GM12874 (cell line): Measurements from ENCODE around the gene MACC1.

Source experiments
- TF ChIP-seq, protein P1 (sequence below): IDR thresholded peaks from 2 replicates; pipeline ENCODE4 v1.5.1; 2011; ENCODE audit warnings: low read depth, mild to moderate bottlenecking, control low read depth, low read length, moderate library complexity; ENCODE audit not compliant: insufficient read depth

Gene MACC1

GRCh38 chr7:20217193-20217948, at the start of gene MACC1:
MACC1 (minus strand) TSS chr7:20217384; CDS start chr7:20161862, 55,522 bp downstream.
- TF ChIP-seq, protein P1, sequence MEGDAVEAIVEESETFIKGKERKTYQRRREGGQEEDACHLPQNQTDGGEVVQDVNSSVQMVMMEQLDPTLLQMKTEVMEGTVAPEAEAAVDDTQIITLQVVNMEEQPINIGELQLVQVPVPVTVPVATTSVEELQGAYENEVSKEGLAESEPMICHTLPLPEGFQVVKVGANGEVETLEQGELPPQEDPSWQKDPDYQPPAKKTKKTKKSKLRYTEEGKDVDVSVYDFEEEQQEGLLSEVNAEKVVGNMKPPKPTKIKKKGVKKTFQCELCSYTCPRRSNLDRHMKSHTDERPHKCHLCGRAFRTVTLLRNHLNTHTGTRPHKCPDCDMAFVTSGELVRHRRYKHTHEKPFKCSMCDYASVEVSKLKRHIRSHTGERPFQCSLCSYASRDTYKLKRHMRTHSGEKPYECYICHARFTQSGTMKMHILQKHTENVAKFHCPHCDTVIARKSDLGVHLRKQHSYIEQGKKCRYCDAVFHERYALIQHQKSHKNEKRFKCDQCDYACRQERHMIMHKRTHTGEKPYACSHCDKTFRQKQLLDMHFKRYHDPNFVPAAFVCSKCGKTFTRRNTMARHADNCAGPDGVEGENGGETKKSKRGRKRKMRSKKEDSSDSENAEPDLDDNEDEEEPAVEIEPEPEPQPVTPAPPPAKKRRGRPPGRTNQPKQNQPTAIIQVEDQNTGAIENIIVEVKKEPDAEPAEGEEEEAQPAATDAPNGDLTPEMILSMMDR: peak; percentile 59

DNA sequence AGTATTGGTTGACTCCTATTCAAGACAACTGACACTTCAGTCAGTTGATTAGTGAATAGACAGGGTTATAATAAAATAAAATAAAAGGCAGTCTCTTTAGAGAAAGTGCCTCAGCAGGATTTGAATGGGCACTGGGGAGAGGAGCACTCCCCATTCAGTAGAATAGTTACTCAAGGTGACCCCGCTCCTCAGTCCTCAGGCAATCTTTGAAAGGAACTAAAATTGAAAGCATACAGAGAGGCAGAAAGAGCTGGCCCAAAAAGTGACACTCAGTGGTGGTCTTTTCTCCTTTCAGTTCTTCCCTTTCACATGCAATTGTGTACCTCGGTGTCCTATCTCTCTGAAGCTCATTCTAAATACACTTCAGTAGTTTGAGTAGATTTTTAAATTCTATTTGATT, 47.4 kb upstream of the MACC1 start:
- TF ChIP-seq, protein P1: no peak

- TF ChIP-seq, protein P1: no peak
These were observed 43.0 kb upstream of the MACC1 start for GRCh38 chr7:20260223-20260622.

- TF ChIP-seq, protein P1: no peak
These were observed 40.0 kb upstream of the MACC1 start for GRCh38 chr7:20257212-20257611.

DNA sequence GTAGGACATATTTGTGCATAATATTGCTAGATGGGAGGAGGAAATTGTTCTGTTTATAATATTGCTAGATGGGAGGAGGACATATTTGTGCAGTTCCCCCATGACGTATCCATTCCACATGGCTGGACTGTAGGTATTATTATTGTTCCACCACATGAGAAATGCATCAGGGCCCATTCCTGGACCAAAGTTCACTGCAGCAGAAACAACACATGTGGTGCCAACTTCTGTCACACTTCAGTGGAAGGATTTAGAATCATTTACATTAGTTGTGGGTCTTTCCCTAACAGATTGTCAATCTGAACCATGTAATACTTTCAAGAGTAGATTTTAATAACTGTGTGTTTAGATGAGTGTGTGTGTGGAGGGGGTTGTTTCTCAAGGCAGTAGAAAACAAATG, 32.7 kb upstream of the MACC1 start:
- TF ChIP-seq, protein P1: no peak

- TF ChIP-seq, protein P1: no peak
These were observed 32.2 kb upstream of the MACC1 start for GRCh38 chr7:20249376-20249775.

- TF ChIP-seq, protein P1: no peak
These were observed 29.1 kb upstream of the MACC1 start for GRCh38 chr7:20246236-20246635.
